Erythroblast (primary cell): ENCODE data around the gene NPLOC4.

Source experiments
- GATA1 ChIP-seq: IDR thresholded peaks from 2 replicates; pipeline ENCODE4 v1.6.1; 2011; ENCODE audit warnings: low read depth, mild to moderate bottlenecking, control low read depth, low read length, moderate library complexity
- POLR2A ChIP-seq: IDR thresholded peaks from 2 replicates; pipeline ENCODE4 v1.6.1; 2011; ENCODE audit warnings: mild to moderate bottlenecking, low read length

DNA sequence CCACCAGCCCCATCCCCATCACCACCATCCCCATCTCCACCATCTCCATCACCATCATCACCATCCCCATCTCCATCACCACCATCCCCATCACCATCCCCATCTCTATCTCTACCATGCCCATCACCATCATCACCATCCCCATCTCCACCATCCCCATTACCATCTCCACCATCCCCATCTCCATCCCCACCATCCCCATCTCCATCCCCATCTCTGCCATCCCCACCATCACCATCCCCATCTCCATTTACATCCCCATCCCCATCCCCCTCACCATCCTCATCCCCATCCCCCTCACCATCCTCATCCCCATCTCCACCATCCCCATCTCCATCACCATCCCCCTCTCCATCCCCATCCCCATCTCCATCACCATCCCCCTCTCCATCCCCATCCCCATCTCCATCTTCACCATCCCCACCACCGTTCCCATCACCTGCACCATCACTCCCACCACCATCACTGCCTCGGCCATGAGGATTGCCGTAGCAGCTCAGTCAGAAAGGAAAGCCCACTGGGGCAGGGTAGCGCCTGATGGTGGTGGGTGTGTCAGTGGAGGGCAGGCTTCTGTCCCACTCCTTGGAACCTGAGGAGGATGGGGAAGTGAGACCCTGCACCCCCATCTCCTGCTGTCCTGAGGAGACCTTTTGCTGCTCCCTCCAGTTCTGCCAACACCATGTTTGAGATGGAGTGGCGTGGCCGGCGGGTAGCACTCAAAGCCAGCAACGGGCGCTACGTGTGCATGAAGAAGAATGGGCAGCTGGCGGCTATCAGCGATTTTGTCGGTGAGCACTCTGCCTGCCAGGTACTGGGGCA lies 101.2 kb downstream of the NPLOC4 start:
- TF ChIP-seq POLR2A (peak; percentile 13), GATA1 (no peak)
